SIG-M5 (cell line): ENCODE measurements around the gene CNOT9.

Source experiments
- DNase-seq: peaks from one replicate; lab custom pipeline; 2025; lab: John Stamatoyannopoulos, UW

Gene CNOT9

DNA sequence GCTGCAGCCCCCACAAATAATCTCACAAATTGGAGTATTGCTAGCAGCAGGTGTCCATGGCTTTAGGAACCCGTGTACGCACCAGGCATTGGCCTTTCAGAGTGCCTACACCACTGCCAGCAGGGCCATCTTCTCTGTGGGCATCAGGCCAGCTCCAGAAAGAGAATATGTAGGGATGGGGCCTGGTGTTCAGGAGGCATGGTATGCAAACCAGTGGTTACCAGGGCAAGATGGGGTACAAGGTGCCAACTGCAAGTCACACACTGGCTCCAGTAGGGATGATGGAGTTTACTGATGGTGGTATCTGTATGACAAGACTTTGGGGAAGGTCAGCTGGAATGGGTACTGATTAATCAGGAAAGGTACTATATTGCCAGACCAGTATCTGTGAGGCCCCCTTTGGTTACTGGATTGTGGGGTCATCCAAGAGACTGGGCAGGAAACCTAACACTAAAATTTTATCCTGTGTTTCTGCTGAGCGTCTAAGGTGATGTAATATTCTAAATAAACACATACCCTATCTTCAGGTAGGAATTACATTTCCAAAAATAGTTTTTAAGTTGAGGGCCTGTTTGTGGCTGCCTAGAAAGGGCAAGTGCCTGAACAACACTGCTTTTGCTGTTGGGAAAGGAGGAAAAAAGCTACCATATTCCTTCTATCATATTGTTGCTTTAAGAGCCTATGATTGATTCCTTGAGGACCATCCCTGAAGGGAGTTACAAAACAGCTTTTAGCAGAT is 9.0 kb downstream of the CNOT9 start:
- DNase-seq: no peak

DNA sequence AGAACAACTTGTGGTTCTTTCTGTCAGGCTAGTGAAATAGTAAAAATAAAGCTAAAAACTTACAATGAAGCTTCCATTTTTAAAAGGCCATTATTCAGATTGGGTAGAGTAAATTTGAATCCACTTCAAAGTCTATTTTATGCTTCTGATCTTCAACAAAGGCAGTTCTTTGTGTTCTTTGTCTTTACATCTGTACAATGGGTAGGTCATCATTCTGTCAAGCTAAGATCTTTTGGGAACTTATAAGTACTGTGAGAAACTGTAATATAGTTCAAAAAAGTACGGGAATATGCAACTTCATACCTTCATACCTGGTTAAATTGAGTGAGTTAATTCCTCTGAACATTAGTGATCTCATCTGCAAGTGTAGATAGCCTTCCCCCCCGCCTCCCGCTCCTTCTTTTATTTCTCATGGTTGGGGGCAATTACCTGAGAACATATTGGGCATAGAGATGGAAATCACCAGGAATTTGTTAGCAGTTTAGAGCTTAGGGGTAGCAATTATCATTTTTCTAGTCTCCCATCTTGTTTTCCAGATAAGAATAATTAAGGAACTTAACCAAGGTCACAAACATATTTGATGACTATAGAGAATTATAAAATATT is 9.7 kb downstream of the CNOT9 start:
- DNase-seq: no peak

DNA sequence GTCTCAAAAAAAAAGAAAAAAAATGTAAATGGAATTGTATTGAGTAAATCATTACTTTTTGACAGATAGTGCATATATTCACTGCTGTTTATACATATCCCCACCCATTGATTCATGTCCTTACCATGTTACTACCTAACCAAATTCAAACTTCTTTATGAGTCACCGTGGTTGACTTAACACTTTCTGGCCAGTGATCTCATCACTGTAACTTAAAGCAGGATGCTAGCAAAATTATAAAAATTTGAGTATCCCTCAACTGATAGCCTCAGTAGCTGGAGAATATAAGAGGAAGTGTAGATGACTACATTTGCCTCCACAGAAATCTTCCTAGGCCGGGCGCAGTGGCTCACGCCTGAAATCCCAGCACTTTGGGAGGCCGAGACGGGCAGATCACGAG is 13.4 kb downstream of the CNOT9 start:
- no peak for DNase-seq

DNA sequence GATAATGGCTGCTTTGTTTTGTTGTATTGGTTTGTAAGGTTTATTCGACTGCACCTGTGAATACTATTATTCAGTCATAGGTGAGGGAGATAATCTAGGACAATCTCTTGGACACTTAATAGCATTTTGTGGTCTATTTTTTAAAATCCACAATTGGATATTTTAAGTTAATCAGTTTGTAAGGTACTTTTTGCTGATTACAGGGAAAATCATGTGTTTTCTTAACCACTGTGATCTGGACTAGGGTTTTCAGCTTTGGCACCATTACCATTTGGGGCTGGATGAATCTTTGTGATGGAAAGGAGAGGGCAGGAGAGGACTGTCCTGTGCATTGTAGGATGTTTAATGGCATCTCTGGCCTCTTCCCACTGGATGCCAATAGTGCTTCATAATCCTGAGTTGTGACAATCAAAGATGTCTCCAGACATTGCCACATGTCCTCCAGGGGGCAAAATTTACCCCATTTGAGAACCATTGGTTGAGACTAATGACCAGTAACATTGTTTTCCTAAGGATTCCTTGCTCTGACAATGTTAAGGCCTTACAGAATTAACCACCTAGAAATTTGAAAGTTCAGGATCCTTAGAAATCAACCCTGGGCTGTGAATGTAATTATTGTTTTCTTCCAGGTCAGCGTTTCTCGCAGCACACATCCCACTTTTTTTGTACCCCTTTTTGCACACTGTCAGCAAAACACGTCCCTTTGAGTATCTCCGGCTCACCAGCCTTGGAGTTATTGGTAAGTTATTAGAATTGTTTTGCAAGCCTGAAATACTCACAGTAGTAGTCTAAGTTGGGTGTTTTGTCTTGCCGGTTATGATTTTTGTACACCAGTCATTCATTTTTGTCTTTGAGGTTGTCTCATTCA is 15.6 kb downstream of the CNOT9 start:
- DNase-seq: no peak

DNA sequence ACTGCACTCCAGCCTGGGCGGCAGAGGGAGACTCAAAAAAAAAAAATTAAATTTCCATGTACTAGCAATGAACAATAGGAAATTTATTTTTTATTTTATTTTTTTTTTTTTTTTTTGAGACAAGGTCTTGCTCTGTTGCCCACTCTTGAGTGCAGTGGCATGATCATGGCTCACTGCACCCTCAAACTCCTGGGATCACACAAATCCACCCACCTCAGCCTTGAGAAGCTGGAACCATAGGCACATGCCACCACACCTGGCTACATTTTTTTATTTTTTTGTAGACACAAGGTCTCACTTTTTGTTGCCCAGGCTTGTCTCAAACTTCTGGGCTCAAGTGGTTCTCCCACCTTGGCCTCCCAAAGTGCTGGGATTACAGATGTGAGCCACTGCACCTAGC is 16.9 kb downstream of the CNOT9 start:
- no peak for DNase-seq

DNA sequence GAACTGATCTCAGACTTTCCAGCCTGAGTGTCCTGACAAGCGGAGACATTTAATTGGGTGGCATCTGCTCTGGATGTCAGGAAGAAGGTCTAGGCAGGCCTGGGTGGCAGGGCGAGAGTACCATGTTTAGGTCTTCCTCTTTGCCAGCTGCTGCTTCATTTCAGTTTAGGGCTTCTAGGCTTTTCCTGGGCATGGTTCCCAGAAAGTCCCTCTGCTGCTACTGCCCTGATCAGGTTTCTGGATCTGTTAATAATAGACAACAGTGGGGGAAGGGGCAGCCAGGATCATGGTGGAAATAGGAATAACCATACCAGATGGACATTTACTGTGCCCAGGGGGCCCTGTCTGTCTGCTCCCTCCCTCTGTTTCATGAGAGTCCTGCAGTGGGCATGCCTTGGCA is 36.8 kb downstream of the CNOT9 start:
- DNase-seq: no peak

DNA sequence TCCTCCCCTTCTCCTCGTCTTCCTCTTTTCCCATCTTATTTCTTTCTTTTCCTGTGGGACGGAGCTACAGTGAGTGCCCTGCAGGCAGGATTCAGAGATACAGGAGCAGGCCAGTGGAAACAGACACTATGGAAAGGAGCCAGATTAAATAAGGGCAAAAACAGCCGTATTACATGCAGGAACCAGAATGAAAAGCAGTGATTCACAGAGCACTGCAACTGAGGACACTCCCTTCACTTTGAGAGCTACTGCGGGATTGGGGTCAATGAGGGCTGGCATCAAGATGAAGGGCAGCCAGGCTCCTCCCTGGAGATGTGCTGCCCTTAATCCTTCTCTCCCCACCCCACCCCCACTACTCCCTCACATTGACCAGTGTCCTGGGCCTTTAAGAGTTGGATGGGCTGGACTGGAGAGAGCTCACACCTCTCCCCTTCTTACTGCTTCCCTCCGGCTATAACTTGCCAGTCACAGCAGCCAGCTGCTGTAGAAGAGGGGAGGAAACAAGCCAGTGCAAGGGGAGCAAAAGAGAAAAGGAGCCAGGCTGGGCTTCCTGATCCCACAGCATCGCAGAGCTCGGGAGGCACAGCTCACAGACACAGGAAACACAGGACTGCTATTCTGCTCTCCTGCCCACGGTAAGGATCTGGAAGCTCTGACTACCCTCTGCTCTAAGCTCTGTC is 38.9 kb downstream of the CNOT9 start, which contains the start of gene PLCD4:
TSS of gene PLCD4 (plus strand) at position 464 of the 680 bp plus-strand sequence. CDS start 7,841 bp downstream, outside the sequence.
- no peak for DNase-seq

DNA sequence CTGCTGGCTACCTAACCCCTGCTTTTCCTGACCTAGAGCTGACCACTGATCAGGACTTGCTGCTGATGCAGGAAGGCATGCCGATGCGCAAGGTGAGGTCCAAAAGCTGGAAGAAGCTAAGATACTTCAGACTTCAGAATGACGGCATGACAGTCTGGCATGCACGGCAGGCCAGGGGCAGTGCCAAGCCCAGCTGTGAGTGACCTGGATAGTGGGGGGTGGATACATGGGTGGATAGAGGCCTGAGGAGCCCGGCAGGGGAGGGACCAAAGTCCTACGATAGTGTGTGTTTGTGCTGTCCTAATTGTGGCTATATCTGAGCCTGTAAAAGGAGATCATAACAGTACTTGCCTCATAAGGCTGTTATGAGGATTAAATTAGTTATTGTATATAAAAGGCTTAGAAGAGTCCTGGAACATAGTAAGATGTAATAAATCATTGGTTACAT is 47.3 kb downstream of the CNOT9 start:
- DNase-seq: no peak

DNA sequence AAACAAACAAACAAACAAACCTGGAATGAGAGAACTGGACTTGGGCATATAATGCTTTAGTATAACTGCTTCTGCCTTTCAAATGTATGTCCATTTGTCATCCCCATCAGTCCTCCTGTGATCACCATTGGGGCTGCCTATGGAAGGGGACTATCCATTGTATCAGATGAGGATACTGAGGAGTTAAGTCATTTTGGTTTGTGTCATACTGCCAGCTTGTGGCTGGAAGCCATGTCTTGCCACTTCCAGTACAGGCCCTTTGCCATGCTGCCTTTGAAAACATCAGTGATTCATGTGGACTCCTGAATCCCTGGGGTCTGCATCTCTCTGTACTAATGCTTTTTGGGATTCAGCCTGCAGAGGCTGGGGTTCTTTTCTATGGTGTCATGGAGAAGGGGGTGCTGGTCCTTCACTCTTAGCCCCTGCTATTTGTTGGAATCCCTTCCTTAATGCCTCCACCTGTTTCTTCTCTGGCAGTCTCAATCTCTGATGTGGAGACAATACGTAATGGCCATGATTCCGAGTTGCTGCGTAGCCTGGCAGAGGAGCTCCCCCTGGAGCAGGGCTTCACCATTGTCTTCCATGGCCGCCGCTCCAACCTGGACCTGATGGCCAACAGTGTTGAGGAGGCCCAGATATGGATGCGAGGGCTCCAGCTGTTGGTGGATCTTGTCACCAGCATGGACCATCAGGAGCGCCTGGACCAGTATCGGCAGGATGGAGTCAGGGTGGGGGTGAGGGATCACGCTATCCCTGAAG is 49.6 kb downstream of the CNOT9 start:
- no peak for DNase-seq

DNA sequence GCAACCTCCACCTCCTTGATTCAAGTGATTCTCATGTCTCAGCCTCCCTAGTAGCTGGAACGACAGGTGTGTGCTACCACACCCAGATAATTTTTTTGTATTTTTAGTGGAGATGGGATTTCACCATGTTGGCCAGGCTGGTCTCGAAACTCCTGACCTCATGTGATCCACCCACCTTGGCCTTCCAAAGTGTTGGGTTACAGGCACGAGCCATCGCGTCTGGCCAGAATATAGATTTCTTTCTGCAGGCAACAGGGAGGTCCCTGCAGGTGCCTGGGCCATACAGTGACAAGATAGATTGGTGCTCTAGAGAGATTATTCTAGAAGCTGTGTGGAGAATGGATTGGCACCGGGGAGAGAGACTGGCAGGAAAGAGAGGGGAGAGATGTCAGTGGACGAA is 52.4 kb downstream of the CNOT9 start:
- no peak for DNase-seq

DNA sequence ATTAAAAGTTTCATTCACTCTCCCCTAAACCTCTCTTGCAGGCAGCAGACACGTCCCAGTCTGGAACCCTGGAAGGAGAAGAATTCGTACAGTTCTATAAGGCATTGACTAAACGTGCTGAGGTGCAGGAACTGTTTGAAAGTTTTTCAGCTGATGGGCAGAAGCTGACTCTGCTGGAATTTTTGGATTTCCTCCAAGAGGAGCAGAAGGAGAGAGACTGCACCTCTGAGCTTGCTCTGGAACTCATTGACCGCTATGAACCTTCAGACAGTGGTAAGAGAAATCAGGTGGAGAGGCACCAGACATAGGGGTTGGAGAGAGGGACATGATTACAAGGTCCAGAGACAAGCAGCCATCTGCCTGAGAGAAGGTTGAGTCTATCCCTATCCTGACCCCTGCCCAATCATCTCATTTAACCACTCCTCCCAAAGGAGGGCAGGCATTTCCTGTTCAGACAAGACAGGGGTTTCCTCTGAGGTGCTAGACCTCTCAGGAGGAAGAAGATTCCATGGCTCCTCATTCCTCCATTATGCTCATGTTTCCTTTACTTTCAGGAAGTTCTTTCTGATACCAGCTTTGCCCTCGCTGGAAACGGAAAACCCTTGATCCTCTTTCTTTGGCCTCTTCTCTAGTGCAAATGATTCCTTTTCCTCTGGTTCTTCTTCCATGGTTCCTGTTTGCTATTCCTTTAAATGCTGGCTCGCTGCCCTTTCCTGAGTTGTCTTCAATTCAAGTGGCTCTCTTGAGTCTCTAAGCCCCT is 54.1 kb downstream of the CNOT9 start:
- no peak for DNase-seq

DNA sequence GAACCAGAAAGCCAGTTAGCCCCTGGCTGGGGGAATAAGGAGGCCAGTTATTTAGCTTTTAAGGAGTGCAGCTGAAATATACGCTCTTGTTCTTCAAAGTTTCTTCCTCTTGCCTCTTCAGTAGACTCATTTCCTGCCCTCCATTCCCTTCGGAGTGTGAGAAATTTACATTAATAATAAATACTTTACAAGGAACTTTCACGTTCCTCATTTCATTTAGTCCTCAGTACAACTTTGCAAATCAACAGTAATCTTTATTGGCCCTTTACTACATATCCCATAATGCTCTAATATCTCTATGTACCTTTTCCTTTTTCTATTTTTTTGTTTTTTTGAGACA is 54.7 kb downstream of the CNOT9 start:
- no peak for DNase-seq

DNA sequence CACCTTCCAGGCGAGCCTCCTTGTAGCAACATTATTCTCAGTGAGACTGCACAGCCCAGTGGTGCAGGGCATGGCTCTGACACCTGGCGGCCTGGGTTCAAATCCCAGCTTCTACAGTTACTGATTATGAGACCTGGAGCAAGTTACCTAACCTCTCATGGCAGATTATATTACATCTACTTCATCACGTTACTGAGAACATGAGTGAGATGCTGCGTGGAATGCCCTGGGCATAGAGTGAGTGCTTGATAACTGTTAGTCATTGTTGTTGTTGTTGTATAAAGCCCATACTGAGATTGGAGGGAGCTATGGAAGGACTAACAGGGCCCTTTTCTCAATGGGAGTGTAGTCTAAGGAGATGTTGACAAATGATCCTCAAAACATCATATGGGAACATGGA is 57.7 kb downstream of the CNOT9 start:
- DNase-seq: no peak

DNA sequence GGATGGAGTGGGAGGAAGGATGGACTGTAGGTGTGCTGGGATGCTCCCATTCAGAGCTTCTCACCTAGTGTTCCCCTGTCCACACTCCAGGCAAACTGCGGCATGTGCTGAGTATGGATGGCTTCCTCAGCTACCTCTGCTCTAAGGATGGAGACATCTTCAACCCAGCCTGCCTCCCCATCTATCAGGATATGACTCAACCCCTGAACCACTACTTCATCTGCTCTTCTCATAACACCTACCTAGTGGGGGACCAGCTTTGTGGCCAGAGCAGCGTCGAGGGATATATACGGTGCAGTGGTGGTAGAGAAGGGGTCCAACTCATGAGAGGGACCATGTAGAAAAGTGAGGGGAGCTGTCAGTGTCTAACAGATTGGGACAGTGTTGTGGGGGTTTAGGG is 59.3 kb downstream of the CNOT9 start:
- no peak for DNase-seq

DNA sequence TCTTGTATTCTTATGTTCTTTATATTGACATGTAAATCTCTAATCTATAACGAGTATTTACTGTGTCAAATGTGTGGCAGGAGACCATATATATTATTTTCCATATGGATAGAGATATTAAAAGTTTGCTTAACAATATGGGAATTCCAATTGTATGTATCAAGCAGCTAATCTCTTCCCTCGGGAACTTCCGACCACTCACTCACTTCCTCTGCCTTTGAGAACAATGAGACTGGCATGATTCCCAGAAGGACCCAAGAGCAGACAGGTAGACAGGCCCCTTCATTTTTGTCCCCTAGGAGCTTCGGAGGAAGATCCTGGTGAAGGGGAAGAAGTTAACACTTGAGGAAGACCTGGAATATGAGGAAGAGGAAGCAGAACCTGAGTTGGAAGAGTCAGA is 63.2 kb downstream of the CNOT9 start:
- no peak for DNase-seq

DNA sequence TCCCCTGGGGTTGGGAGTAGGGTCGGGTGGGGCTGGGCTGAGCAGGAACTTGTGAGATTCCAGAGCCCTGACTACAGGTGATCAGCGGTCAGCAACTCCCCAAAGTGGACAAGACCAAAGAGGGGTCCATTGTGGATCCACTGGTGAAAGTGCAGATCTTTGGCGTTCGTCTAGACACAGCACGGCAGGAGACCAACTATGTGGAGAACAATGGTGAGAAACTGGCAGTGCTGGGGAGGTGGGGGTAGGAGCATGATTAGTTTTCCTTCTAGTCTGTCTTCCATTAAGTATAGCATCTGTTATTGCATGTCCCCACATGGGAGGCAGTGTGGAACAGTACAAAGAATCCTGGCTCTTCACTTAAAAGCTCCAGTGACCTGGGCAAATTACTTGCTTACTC is 67.1 kb downstream of the CNOT9 start:
- no peak for DNase-seq

DNA sequence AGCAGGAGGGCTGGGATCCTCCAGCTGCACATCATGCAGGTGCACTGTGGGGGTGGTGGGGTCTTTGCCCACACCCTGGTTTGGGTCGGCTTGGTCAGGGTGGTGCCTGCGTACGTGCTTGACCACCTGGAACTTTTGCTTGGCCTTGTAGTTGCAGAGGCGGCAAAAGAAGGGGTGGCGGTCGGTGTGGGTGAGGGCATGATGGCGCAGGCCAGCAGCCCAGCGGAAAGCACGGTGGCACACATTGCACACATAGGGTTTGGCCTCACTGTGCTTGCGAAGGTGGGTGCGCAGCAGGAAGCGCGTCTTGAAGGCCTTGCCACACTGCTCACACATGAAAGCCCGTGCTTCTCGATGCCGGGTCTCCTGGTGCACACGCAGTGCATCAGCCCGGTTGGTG is 69.7 kb downstream of the CNOT9 start:
- DNase-seq: no peak

DNA sequence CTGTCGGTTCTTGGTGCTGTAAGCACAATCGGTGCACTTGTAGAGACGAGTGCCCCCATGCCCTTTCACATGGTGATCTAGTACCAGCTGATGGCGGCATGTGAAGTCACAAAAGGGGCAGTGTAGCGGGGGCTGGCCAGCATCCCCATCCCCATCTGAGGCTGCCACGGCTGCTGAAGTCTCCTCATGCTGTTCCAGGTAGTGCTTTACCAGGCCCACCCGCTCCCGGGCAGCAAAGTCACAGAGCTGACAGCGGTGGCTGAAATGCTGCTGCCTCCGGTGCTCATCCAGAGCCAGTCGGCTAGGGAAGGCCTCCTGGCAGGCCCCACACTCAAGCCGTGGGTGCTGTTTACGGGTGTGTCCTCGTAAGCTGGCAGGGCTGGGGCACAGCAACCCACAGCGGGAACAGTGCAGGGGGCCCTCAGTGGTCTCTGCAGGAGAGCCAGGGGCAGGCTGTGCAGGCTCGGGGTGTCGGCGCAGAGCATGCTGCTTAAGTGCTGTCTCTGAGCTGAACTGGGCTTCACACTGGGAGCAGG is 73.5 kb downstream of the CNOT9 start:
- no peak for DNase-seq

DNA sequence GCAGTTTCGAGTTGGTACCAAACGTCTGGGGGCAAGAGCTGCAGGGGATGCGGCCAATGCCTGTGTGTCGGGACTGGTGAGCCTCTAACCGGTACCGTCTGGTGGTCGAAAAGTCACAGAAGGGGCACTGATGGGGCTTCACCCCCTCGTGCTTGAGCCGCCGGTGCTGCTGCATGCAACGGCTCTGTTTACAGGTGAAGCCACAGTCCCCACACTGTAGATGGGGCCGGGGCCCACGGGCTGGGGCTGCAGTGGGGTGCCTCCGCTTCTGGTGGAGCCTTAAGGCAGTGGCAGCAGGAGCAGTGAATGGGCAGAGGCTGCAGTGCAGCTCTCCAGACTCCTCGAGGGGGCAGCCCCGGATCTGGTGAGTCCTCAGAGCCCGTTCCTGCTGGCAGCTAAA is 74.1 kb downstream of the CNOT9 start:
- DNase-seq: no peak

DNA sequence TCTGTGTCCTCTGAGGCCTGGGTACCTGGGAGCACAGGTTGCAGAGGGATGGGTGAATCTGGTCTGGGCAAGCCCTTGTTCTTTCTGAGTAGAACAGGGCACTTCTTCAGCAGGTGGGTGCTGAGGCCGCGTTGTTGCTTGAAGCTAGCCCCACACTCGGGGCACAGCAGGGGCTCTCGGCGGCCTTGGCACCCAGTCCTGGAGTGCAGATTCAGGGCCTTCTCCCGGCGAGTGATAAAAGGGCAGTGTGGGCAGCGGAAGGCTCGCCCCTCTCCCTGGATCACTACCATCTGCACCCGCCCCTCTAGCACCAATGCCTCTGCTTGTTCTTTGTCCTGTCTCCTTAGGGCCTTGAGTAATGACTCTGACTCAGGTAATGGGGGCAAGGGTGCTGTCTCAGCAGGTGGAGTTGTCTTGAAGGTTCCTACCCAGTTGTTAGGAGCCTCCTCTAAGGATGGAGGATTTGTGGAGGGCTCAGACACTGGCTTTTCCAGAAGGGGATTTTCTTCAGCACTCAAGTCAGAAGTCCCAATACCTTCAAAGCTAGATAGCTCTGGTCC is 75.2 kb downstream of the CNOT9 start:
- DNase-seq: no peak
